Karpas-422 (cell line): ENCODE results near the gene GGTA1. TPM values are rescaled to one million over a fixed set of nuclear protein-coding genes. Genes with fewer than 3 reads are reported as not detected.

Source experiments
- total RNA-seq: library from RNA; depleted of rRNA; stranded (reverse); fragments of >200 nt; shearing (Covaris generic); gene quantifications from 2 replicates; pipeline ENCODE4 v1.2.3, GENCODE V29; 2014; ENCODE audit warnings: low replicate concordance; rRNA removed

GGTA1 gene
- total RNA-seq, 1 experiment from 2014 or later: not detected

Other genes starting within 250 kb of the GGTA1 start
- 33.7 and 36.7 TPM in 2 replicates for gene GSN, start 231.7 kb downstream of the GGTA1 start, total RNA-seq
- 16.4 and 33.1 TPM in 2 replicates for gene STOM, start 129.6 kb downstream of the GGTA1 start, total RNA-seq
- 0.18 and 1.3 TPM in 2 replicates for gene DAB2IP, start 151.8 kb upstream of the GGTA1 start, total RNA-seq